ENCODE results near the gene ST3GAL3.

ST3GAL3 gene

GRCh38 chr1:43882763-43883162 lies 175.4 kb downstream of the ST3GAL3 start:
- DNase-seq: no peak

GRCh38 chr1:43883321-43883720 lies 176.0 kb downstream of the ST3GAL3 start:
- DNase-seq: no peak

- DNase-seq: no peak
Observed at GRCh38 chr1:43885279-43885801, 178.0 kb downstream of the ST3GAL3 start.

GRCh38 chr1:43887748-43888147 lies 180.4 kb downstream of the ST3GAL3 start:
- no peak for DNase-seq

DNA sequence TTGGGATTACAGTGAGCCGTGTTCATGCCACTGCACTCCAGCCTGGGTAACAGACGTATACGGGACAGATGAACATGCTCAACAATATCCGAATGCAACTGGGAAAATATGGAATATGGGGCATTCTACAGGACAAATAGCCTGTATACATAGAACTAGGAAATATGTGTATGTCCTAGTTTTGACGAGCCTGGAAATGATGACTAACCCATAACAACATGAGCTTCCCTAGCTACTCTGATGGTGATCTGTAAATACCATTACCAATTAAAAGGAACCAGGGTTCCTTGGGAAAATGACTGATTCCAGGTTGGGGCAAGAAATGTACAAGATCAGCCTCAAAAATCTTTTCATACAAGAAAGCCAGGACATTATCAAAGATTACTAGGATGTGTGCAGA lies 183.5 kb downstream of the ST3GAL3 start:
- no peak for DNase-seq

DNA sequence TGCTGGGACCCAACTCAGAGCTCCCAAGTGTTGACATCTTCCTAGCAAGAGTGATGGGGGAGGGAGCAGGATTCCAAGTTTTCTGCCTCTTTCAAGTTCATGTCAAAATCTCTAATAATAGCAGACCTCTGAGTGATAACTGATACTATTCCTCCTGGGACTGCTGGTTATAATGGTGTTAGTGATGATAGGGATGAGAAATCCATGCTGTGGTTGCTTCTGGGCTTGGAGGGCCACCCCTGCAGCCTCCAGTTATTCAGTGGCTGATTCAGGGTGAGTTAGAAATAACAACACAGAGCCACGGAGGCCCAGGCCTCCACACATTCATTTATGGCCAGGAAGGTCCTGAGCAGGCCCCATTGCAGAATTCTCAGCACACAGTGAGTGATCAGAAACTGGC lies 185.7 kb downstream of the ST3GAL3 start:
- DNase-seq: no peak

DNA sequence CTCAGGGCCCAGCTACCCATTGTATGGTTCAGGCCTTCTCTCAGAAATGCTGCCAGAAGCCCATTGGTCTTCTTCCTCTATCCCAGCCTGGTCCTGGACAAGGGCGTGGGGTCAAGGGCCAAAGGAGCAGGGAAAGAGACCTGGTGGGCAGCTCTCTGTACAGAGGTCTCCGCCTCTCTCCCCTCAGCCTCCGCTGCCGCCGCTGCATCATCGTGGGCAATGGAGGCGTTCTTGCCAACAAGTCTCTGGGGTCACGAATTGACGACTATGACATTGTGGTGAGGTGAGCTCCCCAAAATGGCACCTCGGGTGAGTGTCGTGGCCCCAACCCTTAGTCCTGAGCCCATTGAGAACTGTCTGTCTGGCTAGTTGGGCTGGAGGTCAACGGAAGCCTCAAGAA lies 191.6 kb downstream of the ST3GAL3 start:
- no peak for DNase-seq

DNA sequence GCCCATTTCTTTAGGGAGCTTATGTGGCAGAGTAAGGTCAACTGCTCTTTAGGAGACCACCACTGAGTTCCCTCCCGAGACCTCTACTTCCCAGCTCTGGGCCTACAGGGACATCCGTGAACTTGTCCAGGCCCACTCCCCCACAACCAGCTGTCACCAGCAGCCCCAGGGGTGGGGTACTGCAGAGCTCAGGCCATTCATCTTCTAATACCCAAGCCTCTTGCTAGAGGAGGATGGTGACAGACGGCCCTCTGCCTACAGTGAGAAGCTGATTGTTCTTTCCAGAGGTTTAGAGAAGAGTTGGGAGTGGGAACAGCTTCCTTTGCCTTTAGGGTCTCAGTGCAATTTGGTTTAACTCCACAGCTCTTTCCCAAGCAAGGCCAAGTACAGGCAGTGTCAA lies 193.1 kb downstream of the ST3GAL3 start:
- no peak for DNase-seq

DNA sequence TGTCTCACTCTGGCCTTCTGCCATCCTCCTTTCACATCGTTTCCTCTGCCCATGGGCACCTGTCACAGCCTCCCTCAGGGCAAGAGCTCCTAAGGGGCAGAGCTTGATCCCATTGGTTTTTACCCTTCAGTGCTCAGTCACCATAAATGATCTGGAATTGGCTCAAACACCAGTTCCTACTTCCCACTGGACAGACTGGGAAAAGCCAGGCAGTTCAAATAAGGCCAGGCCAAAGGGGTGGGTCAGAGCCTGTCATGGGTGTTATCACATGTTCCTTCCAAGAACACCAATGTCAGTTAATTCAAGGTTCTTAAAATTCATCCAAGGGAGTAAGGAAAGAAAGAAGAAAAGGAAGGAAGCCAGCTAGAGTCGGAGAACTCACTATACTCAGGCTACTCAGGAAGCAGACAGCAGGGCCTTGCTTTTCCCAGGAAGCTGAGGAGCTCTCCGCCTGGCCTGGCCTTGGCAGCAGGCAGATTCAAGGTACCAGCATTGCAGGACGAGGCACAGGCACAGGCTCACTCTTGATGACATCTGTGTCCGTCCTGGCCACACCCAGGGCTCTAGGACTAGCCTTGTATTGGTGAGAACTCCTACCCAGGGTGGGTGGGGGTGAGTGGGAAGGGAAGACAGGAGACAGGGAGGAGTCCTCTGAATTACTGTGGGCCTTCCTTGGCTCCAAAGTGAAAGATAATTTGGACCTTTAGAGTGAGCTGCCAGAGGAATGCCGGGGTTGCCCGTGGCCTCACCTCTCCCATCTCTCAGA lies 194.0 kb downstream of the ST3GAL3 start:
- DNase-seq: no peak

DNA sequence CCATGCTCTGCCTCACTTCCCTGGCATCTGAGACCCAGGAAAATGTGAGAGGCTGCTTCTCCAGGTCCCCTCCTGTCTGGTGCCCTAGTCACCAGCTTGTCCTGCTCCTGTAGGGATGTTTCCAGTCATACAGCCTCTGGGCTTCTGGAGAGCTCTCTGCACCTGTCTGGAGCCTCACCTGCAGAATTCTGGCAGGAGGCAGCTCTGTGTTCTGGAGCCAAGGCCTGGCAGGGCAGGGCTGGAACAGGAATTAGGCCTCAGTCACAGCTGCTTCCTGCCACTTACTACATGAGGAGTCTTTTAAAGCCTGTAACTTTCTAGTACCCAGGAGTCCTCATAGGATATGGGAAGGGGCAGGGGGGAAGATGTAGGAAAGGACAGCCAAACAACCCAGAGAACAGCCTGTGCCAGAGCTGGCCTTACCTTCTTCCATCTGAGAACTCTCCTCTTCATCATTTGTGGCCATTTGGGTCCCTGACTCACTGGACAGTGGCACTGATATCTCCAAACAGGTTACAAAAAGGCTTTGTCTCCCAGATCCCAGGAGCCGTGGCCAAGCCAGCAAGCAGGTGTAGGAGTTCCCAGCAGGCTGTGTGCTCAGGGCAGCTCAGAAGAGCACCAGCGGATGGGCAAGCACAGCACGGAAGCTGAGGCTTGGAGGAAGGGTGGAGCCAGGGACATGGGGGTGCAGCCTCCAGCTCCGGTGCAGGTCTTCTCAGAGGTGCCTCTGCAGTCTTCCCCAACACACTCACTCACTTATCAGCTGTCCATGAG lies 194.9 kb downstream of the ST3GAL3 start:
- DNase-seq: no peak

DNA sequence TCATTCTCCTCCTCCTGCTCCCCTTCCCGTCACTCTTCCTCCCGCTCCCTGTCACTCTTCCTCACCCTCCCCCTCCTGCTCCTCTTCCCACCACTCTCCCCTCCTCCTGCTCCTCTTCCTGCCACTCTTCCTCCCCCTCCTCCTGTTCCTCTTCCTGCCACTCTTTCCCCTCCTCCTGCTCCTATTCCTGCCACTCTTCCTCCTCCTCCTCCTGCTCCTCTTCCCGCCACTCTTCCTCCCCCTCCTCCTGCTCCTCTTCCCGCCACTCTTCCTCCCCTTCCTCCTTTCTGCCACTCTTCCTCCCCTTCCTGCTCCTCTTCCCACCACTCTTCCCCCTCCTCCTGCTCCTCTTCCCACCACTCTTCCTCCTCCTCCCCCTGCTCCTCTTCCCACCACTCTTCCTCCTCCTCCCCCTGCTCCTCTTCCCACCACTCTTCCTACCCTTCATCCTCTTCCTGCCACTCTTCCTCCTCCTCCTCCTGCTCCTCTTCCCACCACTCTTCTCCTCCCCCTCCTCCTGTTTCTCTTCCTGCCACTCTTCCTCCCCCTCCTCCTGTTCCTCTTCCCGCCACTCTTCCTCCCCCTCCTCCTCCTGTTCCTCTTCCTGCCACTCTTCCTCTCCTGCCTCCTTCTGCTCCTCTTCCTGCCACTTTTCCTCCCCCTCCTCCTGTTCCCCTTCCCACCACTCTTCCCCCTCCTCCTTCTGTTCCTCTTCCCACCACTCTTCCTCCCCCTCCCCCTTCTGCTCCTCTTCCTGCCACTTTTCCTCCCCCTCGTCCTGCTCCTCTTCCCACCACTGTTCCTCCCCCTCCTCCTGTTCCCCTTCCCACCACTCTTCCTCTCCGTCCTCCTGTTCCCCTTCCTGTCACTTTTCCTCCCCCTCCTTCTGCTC lies 197.6 kb downstream of the ST3GAL3 start:
- DNase-seq: no peak

GRCh38 chr1:43908226-43908625 lies 200.9 kb downstream of the ST3GAL3 start:
- DNase-seq: no peak

GRCh38 chr1:43908858-43909257 lies 201.5 kb downstream of the ST3GAL3 start:
- DNase-seq: no peak

DNA sequence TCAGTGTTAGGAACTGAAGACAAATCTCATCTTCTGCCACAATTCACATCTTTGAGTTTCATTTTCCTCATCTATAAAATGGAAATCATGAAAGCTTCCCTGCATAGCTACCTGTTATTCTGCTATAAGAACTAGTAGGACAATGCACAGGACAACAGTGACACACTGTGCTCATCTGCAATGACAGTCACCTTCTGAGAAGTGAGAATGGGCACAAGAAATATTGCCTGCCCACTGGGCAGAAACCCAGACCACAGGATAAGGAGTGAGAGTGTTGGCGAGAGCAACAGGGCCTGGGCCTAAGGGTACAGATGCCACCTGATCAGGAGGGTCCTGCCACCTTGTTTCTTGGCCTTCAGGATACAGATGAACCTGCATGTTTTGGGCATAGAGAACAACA lies 203.0 kb downstream of the ST3GAL3 start:
- DNase-seq: no peak

- no peak for DNase-seq
Observed at GRCh38 chr1:43912607-43913006, 205.3 kb downstream of the ST3GAL3 start.

GRCh38 chr1:43913051-43913501 lies 205.7 kb downstream of the ST3GAL3 start:
- no peak for DNase-seq

GRCh38 chr1:43913666-43914360 lies 206.5 kb downstream of the ST3GAL3 start:
- no peak for DNase-seq

DNA sequence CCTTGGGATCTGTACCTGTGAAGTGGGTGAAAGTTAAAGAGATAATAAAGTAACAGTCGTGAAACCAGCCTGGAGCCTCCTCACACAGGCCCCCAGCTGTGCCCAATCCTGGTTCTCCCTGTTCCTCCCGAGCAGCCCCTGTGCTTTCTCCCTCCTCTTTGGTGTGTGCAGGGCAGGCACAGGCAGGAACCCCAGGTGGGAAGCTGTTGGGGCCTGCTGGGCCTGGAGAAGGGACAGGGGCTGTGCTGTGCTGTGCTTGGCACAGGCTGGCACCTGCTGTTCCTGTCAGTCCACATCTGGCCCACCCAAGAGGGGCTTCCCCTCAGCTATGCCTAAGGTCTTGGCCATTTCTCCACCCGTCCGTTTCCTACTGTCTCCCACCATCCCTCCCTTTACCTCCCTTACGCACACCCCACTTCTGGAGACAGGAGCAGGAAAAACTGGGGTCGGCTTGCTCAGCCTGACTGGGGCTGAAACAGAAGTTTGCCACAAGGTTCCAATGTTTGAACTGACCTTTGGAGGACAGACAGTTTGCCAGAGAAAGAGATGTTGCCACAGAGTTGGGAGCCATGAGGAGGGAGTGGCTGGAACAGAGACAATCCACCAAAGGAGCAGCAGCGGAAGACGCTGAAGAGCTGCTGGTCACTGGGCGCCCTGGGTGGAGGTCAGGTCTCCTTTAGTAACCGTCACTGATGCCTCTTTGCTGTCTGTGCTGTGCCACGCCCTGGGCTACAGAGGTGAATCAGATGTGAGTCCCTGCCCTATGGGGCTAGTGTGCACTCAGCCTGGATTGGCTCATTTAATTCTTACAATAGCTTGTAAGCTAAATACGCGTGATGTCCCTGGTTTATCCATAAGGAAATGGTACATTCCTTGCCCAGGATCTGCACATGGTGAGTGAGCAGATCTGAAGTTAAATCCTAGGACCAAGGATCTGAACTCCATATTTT lies 207.5 kb downstream of the ST3GAL3 start:
- DNase-seq: no peak

GRCh38 chr1:43919906-43920305 lies 212.6 kb downstream of the ST3GAL3 start:
- no peak for DNase-seq

DNA sequence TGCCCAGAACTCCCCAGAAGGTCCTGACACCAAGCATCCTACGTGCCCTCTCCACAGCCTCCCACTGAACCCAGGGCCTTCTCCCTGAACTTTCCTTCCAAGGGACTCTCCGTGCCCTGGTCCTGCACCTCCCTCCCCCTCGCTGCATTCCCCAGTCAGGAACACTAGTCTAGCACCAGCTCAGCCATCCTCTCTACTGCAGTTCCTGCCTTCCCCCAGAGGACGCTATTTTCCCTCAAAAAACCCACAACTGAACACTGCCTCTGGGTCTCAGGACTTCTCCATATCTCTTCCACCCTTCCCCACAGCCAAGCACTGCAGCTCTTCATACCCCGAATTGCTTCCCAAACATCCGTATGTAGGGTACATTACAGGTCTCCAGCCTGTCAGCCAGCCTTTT lies 213.7 kb downstream of the ST3GAL3 start:
- no peak for DNase-seq

GRCh38 chr1:43924516-43924915 lies 217.2 kb downstream of the ST3GAL3 start:
- DNase-seq: no peak

Data from activated CD4-positive, alpha-beta T cell treated with anti-CD3 and anti-CD28 coated beads, Interleukin-2, amount 50 U/mL, for 48 hours (primary cell).